GM12892 (cell line): ENCODE results near the gene RAB30.

Source experiments
- POLR2A ChIP-seq: IDR thresholded peaks from 2 replicates; pipeline ENCODE4 v1.6.1; 2011; ENCODE audit warnings: low read depth, low read length, control low read depth
- POLR2AphosphoS5 ChIP-seq: IDR thresholded peaks from 2 replicates; pipeline ENCODE4 v1.6.1; 2011; ENCODE audit warnings: low read depth, low read length, control low read depth

DNA sequence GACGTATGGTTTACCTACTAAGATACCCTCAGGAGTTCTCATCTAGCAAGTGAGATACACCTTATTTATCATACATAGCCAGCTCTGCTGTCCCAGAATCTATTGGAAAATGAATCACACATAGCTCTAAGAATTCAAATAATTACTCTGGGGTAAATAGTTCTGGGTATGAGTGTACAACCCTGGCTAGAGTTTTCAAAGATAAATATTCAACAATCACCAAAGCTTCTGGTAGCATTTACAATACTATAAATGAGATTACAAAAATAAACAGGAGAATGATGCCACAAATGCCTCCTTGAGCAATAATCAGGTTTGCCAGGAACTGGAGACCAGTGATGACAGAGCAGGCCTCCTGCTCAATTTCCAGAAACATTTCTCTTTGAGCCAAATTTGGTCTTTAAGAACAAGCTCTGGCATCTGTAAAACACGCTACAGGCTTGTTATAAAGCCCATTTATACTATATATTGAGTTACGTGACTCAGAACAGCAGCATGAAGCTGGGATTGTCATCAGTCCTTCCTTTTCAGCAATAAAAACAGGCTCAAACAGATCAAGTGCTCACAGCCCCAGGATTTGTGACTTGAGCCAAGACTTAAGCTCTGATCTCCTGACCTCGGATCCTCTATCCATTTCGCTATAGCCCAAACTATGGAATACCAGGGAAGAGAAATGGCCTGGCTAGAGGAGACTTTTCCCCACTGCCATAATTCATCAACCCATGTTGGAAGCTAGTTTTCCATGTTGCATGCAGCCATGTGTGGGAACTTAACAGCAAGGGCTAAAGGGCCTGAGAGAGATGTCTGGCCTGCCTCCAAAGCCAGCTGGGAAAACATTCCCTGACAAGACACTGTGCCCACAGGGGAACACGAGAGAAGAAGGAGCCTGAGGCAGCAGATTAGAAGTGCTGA is 19.7 kb downstream of the RAB30 start:
- TF ChIP-seq POLR2AphosphoS5 (no peak), POLR2A (no peak)
